IPS DF 19.7 (cell line): Measurements from ENCODE around the gene DDR2.

ENCODE experiments used
- DNase-seq: peaks from one replicate; pipeline ENCODE4 v3.0.0-alpha.2; 2013; ENCODE audit warnings: low read depth, low spot score

The DDR2 gene

DNA sequence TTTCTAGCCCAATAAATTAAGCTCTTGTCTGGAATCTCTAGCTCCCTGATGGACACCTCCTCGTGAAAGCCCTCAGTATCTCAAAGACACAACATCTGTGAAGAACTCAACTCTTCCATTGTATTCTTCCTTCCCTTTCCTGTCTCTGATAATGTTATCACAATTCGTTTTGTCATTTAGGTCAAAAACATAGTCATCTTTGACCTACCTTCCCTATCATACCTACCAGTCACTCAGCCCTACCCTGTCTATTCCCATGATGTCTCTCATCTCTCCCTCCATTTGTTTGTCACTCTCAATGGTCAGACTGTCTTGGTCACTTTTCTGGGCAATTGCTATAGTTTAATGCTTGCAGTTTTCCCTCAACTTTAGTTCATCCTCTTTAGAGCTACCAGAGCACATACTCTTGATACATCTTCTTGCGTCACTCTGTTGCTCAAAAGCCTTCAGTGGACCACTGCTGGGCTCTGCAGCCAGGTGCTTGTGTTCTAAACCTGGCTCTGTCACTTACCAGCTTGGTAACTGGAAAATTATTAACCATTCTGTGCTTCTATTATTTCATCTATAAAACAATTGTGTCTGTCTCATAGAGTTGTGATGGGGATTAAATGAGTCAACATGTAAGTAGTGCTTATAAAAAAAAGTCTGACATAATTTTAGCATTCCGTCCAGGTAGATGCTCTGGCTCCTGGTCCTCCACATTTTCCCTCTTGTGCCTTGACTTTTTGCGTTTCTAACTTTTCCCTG is 39.6 kb downstream of the DDR2 start:
- no peak for DNase-seq

DNA sequence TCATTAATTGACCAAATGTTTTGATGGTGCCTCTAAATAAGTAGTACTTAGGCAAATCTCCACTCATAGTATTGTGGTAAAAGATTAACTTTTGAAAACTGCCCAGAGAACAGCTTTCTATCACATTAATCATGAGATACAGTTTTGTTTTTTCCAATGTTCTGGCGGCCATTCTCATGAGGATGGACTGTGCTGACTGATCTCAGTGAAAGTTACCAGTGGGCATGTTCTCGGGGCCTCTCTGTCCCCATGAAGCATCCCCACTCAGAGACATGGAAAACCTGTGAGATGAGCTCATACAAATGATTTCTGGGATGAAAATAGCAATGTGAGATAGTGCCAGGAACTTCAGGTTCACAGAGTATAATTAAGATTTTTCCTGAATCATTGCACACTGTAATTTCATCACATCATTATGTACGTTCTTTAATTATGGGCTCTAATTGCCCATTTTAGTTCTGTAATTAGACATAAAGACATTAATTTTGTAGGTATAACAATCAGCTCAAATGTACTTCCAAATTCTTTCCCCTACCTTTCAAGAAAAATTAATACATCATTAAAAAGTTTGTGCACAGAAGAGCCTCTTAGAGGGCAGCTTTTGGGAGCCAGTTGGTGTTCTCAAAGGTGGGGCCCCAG is 40.5 kb downstream of the DDR2 start:
- no peak for DNase-seq

DNA sequence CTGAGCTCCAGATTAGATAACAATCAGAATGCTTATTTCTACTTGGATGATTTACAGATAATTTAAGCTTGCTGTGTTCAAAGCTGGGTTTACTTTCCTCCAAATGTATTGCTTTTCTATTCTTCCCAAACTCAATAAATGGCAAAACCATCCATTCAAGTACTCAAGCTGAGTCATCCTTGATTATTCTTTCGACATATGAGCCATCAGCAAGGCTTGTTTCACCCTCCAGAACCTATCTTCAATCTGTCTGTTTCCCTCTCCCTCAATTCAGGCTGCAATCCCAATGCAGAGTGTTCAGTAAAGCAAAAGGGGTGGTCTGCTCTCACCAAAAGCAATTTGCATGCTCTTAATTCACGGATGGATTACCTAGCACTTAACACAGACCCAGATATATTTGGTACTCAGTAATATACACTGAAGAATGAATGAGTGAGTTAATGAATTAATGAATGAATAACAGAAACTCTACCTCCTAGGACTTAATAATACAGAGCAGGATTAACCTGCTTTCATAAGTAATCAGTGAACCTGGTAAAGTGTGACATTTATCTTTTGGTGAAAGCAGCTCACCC is 41.9 kb downstream of the DDR2 start:
- DNase-seq, result no peak

DNA sequence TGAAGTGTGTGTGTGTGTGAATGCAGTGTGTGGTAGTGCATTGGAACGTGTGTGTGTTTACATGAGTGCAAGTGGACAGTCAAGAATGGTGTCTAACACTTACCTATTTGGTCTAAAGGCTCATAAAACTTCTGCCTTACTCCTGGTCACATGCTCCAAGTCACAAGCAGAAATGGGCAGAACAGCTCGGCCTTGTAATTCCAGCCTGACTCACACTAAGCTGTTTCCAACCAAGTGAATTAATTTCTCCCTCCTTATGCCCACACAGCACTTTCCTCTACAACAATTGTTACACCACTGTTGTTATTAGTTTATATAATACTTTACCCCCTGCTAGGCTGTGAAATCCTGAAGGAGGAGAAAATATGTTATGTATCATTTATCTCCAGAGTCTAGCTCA is 43.8 kb downstream of the DDR2 start:
- DNase-seq, result no peak

- no peak for DNase-seq
Observed at GRCh38 chr1:162676750-162677149, 44.5 kb downstream of the DDR2 start.

GRCh38 chr1:162677607-162678371 is 45.5 kb downstream of the DDR2 start:
- DNase-seq, result no peak

GRCh38 chr1:162678439-162678838 is 46.2 kb downstream of the DDR2 start:
- no peak for DNase-seq

DNA sequence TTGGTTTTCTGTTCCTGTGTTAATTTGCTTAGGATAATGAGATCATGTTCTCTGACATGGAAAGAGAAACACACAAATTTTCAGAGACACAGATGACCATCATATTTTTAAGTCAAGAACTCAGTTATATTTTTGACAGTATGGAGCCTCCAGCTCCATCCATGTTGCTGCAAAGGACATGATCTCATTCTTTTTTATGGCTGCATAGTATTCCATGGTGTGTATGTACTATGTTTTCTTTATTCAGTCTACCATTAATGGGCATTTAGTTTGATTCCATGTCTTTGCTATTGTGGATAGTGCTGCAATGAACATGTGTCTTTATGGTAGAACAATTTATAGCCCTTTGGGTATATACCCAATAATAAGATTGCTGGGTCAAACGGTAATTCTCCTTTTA is 47.0 kb downstream of the DDR2 start:
- no peak for DNase-seq

DNA sequence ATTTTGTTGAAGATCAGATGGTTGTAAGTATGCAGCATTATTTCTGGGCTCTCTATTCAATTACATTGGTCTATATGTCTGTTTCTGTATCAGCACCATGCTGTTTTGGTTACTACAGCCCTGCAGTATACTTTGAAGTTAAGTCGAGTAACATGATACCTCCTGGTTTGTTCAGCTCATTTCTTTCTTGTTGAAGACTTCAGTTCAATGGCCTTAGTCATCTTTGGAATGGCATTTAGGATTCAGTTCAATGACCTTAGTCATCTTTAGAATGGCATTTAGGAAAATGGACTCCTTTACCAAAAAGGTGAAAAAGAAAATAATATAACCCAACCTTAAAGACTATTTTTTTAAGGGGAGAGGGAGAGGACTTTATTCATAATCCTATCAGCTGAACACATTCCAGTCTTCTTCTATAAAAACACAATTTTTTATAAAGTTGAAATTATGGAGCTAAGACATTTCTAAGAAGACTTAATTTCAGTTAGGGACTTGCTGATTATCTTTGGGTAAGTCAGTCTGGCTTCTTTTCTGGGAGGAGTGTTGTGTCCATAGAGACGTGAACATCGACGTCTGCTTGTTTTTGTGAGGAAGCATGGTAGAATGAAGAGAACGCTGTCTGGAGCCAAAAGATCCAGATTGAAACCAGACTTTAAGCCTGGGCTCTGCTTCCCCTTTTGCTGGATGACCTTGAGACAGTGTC is 48.3 kb downstream of the DDR2 start:
- DNase-seq, result no peak

DNA sequence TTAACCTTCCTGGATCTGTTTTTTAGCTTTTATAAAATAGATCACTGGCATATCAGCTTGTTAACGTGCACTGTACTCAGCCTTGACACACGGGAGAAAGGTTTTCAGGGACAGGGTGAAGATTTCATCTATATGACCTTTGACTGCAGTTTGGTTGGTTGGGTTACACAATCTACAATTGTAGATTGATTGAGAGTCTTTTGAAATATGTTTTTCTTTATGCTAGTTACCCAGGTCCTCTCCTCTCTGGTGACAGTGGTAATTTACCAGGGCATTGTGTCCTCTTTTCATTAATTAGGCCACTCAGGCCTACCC is 48.8 kb downstream of the DDR2 start:
- DNase-seq, result no peak

DNA sequence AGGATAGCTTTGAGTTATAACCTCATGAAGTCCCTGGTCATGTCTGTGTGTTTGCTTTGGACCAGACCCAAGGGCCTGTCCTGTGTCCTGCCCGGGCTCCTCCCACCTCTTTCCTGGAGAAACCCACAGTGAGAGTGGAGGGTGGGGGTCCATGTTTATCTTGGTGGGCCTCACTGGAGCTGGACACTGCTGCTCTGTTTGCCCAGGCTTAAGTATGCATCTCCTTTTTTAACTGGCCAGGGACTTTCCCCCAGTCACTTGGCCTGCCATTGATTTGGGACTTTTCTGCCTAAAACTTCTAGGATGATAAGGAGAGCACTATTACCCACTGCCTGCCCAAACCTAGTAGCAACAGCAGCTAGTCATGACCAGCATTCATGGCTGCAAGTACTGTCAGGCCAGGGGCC is 49.8 kb downstream of the DDR2 start:
- no peak for DNase-seq

GRCh38 chr1:162687870-162688269 is 55.6 kb downstream of the DDR2 start:
- no peak for DNase-seq

DNA sequence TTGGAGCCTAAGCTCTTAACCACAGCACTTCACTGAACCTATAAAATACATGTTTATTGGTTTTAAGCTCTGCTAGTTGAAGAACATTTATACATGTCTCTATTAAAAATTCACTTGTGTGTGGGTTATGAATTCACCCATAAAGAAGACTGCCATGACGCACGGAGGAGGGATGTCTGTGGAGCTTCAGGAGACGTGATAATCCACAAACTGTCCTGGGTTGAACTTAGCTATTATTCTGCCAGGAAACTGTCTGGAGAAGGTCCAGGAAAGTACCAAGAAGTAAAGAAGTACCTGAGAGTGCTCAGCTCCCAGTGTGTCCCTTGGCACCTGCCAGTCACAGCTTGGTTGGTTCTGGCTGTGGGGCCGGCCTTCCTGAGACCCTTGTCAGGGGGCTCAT is 56.3 kb downstream of the DDR2 start:
- DNase-seq, result no peak

DNA sequence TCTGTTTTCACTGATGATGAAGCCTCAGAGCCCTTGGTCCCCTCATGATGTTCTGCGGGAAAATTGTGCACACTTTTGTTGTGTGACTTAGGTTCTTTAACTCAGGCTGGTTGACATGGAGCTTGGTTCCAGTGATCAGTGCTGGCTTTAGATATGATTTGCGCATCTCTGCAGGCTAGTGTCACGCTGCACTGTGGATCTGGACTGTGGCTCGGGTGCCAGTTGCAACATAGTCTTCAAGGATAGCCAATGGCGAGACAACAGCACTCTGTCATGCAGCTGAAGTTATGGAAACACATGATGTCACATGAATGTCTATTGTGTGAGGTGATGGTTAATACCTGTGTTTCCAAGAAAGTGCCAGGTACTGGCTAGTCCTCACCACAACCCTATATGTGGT is 56.7 kb downstream of the DDR2 start:
- DNase-seq, result no peak

DNA sequence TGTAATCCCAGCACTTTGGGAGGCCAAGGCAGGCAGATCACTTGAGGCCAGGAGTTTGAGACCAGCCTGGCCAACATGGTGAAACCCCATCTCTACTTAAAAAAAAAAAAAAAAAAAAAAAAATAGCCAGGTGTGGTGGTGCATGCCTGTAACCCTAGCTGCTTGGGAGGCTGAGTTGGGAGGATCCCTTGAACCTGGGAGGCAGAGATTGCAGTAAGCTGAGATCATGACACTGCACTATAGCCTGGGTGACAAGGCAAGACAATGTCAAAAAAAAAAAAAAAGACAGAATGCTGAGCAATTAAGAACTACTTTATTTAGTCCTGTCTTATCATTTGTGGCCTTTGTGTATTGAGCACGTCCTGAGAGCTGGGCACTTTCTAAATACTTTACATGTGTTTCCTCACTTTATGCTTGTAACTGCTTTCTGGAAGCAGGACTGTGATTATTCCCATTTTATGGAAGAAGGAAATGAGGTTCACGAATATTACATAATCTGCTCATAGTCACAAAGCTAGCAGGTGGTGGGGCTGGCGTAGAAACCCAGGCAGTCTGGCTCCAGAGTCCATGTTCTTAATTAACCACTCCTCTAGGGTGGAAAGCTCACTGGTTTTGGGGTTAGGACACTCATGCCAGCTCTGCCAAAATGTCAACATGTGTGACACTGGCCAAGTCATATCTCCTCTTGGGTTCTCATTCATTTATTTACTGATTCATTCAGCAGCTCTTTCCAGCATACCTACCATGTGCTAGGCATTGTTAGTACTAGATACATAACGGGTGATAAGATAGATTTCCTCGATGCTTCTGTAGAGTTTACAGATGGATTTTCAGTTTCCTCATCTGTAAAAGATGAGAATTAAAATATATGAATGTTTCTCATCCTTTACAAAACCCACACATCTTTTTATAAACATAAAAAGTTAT is 57.7 kb downstream of the DDR2 start:
- no peak for DNase-seq

DNA sequence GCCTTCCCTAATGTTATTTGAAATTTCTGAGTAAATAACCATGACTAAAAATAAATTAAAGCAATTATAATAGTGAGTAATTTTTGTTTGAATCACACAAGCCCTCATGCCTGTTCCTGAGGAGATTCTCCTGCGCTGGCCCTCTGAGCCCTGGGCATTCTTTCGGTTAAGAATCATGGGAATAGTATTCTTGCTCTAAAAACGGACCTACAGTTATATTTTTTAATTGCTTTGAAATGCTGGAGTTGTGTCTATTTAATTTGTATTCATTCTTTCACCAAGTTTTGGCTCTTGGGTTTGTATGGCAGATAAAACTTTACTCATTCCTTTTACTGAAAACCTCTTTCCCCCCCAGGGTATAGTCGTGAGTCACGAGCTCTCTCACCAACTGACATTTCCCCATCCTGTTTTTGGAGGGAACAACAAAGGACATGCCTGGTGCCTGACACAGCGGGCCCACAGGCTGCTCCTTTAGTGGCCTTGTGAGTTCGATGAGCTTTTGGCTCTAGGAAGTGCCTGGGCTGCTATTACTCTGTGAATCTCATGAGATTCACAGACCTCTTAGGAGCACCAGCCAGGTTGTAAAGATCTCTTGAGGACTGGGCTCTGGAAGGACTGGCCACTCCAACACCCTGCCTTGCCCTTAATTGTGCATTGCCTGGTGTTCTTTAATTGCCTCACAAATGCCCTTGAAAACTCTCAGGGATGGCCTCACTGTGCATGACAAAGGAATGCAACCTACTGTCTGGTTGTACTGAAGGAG is 58.6 kb downstream of the DDR2 start:
- DNase-seq, result peak; percentile 42

- DNase-seq, result no peak
Observed at GRCh38 chr1:162691999-162692575, 59.8 kb downstream of the DDR2 start.

- DNase-seq, result no peak
Observed at GRCh38 chr1:162694911-162695310, 62.6 kb downstream of the DDR2 start.

DNA sequence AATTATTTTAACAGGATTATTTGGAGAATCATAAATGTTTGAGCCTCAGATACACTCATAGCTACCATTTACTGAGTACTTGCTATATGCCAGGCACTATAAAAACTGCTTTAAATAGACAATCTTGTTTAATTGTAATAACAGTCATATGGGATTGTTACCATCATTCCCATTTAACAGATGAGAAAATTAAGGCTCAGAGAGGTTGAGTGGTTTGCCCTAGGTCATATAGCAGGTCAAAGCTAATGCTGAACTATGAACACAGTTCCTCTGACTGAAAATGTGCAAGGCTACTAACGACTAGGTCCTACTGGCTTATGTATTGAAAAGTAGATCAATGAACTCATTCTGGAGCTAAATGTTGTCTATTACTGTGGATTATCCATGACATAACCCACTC is 63.4 kb downstream of the DDR2 start:
- no peak for DNase-seq
